DMS53 treated with DMSO at 0.1 percent for 48 hours (cell line): Measurements from ENCODE around the gene SAMD11.
A peak's percentile ranks its signal among the peaks of the same experiment; 100 is the strongest.

Source experiments
- DNase-seq: peaks from one replicate; lab custom pipeline; 2025; ENCODE audit not compliant: unreplicated experiment; lab: John Stamatoyannopoulos, UW

SAMD11 gene

GRCh38 chr1:931380-932172, 7.9 kb downstream of the SAMD11 start:
- DNase-seq: no peak

GRCh38 chr1:932173-932510, 8.4 kb downstream of the SAMD11 start:
- DNase-seq: no peak

- peak; percentile 36 for DNase-seq
Measured at GRCh38 chr1:932776-933602, 9.3 kb downstream of the SAMD11 start.

- DNase-seq: no peak
Measured at GRCh38 chr1:933603-933940, 9.8 kb downstream of the SAMD11 start.

- no peak for DNase-seq
Measured at GRCh38 chr1:934991-935750, 11.4 kb downstream of the SAMD11 start.

GRCh38 chr1:935751-936231, 12.1 kb downstream of the SAMD11 start:
- no peak for DNase-seq

GRCh38 chr1:936348-937264, 12.9 kb downstream of the SAMD11 start:
- no peak for DNase-seq

- no peak for DNase-seq
Measured at GRCh38 chr1:937521-937920, 13.8 kb downstream of the SAMD11 start.

- DNase-seq: peak; percentile 20
Measured at GRCh38 chr1:938088-938683, 14.5 kb downstream of the SAMD11 start.

- no peak for DNase-seq
Measured at GRCh38 chr1:938711-939489, 15.2 kb downstream of the SAMD11 start.

- DNase-seq: no peak
Measured at GRCh38 chr1:939511-940106, 15.9 kb downstream of the SAMD11 start.

GRCh38 chr1:940107-941014, 16.6 kb downstream of the SAMD11 start:
- DNase-seq: no peak

GRCh38 chr1:941015-941587, 17.4 kb downstream of the SAMD11 start:
- no peak for DNase-seq

GRCh38 chr1:941588-942383, 18.1 kb downstream of the SAMD11 start:
- peak; percentile 31 for DNase-seq

- no peak for DNase-seq
Measured at GRCh38 chr1:942411-942821, 18.7 kb downstream of the SAMD11 start.

GRCh38 chr1:942864-943533, 19.3 kb downstream of the SAMD11 start:
- DNase-seq: no peak
